ENCODE data around the gene FXYD1.
A peak's percentile ranks its signal among the peaks of the same experiment; 100 is the strongest.

The FXYD1 gene

GRCh38 chr19:35154525-35155406, 16.1 kb downstream of the FXYD1 start, which contains the start of gene FXYD5:
Gene FXYD5 (plus strand): TSS chr19:35154735. CDS start chr19:35155551, 816 bp downstream.
- no peaks in the 10 kb centered on the region for H3K27me3 ChIP-seq (replicated peaks; ENCODE audit: insufficient read depth, low read length)
- H3K36me3 ChIP-seq (replicated peaks; ENCODE audit: insufficient read depth, low read length): peaks cover 8% of the 10 kb centered on the region
- peaks cover 51% of the 10 kb centered on the region for H3K79me2 ChIP-seq (ENCODE audit: low read length)
- H3K4me2 ChIP-seq (ENCODE audit: low read depth, low read length): peak within 1 kb of the TSS; percentile 100
- no peaks in the 10 kb centered on the region for H4K20me1 ChIP-seq (ENCODE audit: insufficient read depth, low read length)
- H3K9me3 ChIP-seq (replicated peaks; ENCODE audit: insufficient read depth, low read length): no peaks in the 10 kb centered on the region
- peaks cover 11% of the 10 kb centered on the region for H3K4me1 ChIP-seq (ENCODE audit: low read length)
- H3K9ac ChIP-seq (ENCODE audit: low read length): peak within 1 kb of the TSS; percentile 98
- peak within 1 kb of the TSS; percentile 100 for H3K4me3 ChIP-seq (ENCODE audit: low read length)
- no peaks in the 10 kb centered on the region for H3F3A ChIP-seq (ENCODE audit: insufficient read depth, low read length)
- peak; percentile 51 for DNase-seq
- peak within 1 kb of the TSS; percentile 63 for H3K27ac ChIP-seq (ENCODE audit: low read length)
- TF ChIP-seq CTCF (IDR thresholded peaks at IDR 0.05; ENCODE audit: low read length) (no peak), EZH2phosphoT487 (IDR thresholded peaks at IDR 0.05; ENCODE audit: low read length) (no peak), EZH2 (optimal IDR thresholded peaks at IDR 0.05; ENCODE audit: low read depth, low read length) (no peak)
- H2AFZ ChIP-seq (ENCODE audit: low read length): peak within 1 kb of the TSS; percentile 97
- no peaks in the 10 kb centered on the region for H3K9me2 ChIP-seq (replicated peaks; ENCODE audit: insufficient read depth, low read length)

GRCh38 chr19:35155441-35155840, 16.8 kb downstream of the FXYD1 start:
- no peaks in the 10 kb centered on the region for H3K9me3 ChIP-seq (replicated peaks; ENCODE audit: insufficient read depth, low read length)
- TF ChIP-seq CTCF (IDR thresholded peaks at IDR 0.05; ENCODE audit: low read length) (no peak), EZH2 (optimal IDR thresholded peaks at IDR 0.05; ENCODE audit: low read depth, low read length) (no peak), EZH2phosphoT487 (IDR thresholded peaks at IDR 0.05; ENCODE audit: low read length) (no peak)
- H4K20me1 ChIP-seq (ENCODE audit: insufficient read depth, low read length): no peaks in the 10 kb centered on the region
- H2AFZ ChIP-seq (ENCODE audit: low read length): peak overlapping the region; percentile 97; the same call in 1 of the 2 replicates
- H3K4me2 ChIP-seq (ENCODE audit: low read depth, low read length): peak overlapping the region; percentile 100
- H3K27ac ChIP-seq (ENCODE audit: low read length): peak overlapping the region; percentile 63; the same call in 1 of the 2 replicates
- no peaks in the 10 kb centered on the region for H3F3A ChIP-seq (ENCODE audit: insufficient read depth, low read length)
- peak overlapping the region; percentile 100 for H3K4me3 ChIP-seq (ENCODE audit: low read length)
- H3K27me3 ChIP-seq (replicated peaks; ENCODE audit: insufficient read depth, low read length): no peaks in the 10 kb centered on the region
- DNase-seq: no peak
- peaks cover 8% of the 10 kb centered on the region for H3K36me3 ChIP-seq (replicated peaks; ENCODE audit: insufficient read depth, low read length)
- peaks cover 51% of the 10 kb centered on the region for H3K79me2 ChIP-seq (ENCODE audit: low read length)
- no peaks in the 10 kb centered on the region for H3K9me2 ChIP-seq (replicated peaks; ENCODE audit: insufficient read depth, low read length)
- peaks cover 11% of the 10 kb centered on the region for H3K4me1 ChIP-seq (ENCODE audit: low read length)
- H3K9ac ChIP-seq (ENCODE audit: low read length): peak overlapping the region; percentile 98

- H2AFZ ChIP-seq (ENCODE audit: low read length): no peak overlapping the region
- no peak for DNase-seq
- peaks cover 51% of the 10 kb centered on the region for H3K79me2 ChIP-seq (ENCODE audit: low read length)
- H3F3A ChIP-seq (ENCODE audit: insufficient read depth, low read length): no peaks in the 10 kb centered on the region
- no peaks in the 10 kb centered on the region for H3K9me3 ChIP-seq (replicated peaks; ENCODE audit: insufficient read depth, low read length)
- no peaks in the 10 kb centered on the region for H3K27me3 ChIP-seq (replicated peaks; ENCODE audit: insufficient read depth, low read length)
- no peak overlapping the region for H3K27ac ChIP-seq (ENCODE audit: low read length)
- no peaks in the 10 kb centered on the region for H4K20me1 ChIP-seq (ENCODE audit: insufficient read depth, low read length)
- peak overlapping the region; percentile 100 for H3K4me3 ChIP-seq (ENCODE audit: low read length)
- H3K36me3 ChIP-seq (replicated peaks; ENCODE audit: insufficient read depth, low read length): peaks cover 8% of the 10 kb centered on the region
- H3K9ac ChIP-seq (ENCODE audit: low read length): peak overlapping the region; percentile 98
- TF ChIP-seq EZH2phosphoT487 (IDR thresholded peaks at IDR 0.05; ENCODE audit: low read length) (no peak), CTCF (IDR thresholded peaks at IDR 0.05; ENCODE audit: low read length) (no peak), EZH2 (optimal IDR thresholded peaks at IDR 0.05; ENCODE audit: low read depth, low read length) (no peak)
- peaks cover 11% of the 10 kb centered on the region for H3K4me1 ChIP-seq (ENCODE audit: low read length)
- peak overlapping the region; percentile 100 for H3K4me2 ChIP-seq (ENCODE audit: low read depth, low read length)
- H3K9me2 ChIP-seq (replicated peaks; ENCODE audit: insufficient read depth, low read length): no peaks in the 10 kb centered on the region
Observed at GRCh38 chr19:35155981-35156672, 17.5 kb downstream of the FXYD1 start.
